ENCODE data around the gene GPER1.
A peak's percentile ranks its signal among the peaks of the same experiment; 100 is the strongest.
"Not testable (repeated sequence)": the region's sequence is repeated elsewhere in the genome, so short reads cannot be mapped to it uniquely, and the experiment has no call there.

The GPER1 gene

GRCh38 chr7:1136841-1137516 lies 49.1 kb downstream of the GPER1 start:
- H3K4me3 ChIP-seq (replicated peaks; ENCODE audit: low read depth, low read length) = peak overlapping the region; percentile 80
- TF ChIP-seq CTCF (IDR thresholded peaks at IDR 0.05; ENCODE audit: insufficient read depth, low read length, poor library complexity, severe bottlenecking) = no peak
- no peak for DNase-seq (ENCODE audit: extremely low read depth, insufficient read length)
- no peaks in the 10 kb centered on the region for H3K27me3 ChIP-seq (replicated peaks; ENCODE audit: control insufficient read depth, insufficient read depth, low read length)
- H3K36me3 ChIP-seq (ENCODE audit: control insufficient read depth, insufficient read depth, low read length) = peaks cover 2% of the 10 kb centered on the region; the same call in 1 of the 2 replicates

- peaks cover 2% of the 10 kb centered on the region; the same call in 1 of the 2 replicates for H3K36me3 ChIP-seq (ENCODE audit: control insufficient read depth, insufficient read depth, low read length)
- no peak for TF ChIP-seq CTCF (IDR thresholded peaks at IDR 0.05; ENCODE audit: insufficient read depth, low read length, poor library complexity, severe bottlenecking)
- H3K27me3 ChIP-seq (replicated peaks; ENCODE audit: control insufficient read depth, insufficient read depth, low read length) = no peaks in the 10 kb centered on the region
- H3K4me3 ChIP-seq (replicated peaks; ENCODE audit: low read depth, low read length) = peak overlapping the region; percentile 80
- no peak for DNase-seq (ENCODE audit: extremely low read depth, insufficient read length)
These were observed 49.7 kb downstream of the GPER1 start for GRCh38 chr7:1137517-1138167.

GRCh38 chr7:1140476-1141104 lies 52.7 kb downstream of the GPER1 start:
- no peak overlapping the region for H3K4me3 ChIP-seq (replicated peaks; ENCODE audit: low read depth, low read length)

GRCh38 chr7:1141651-1142050 lies 53.7 kb downstream of the GPER1 start:
- H3K36me3 ChIP-seq (ENCODE audit: control insufficient read depth, insufficient read depth, low read length) = no peaks in the 10 kb centered on the region
- TF ChIP-seq CTCF (IDR thresholded peaks at IDR 0.05; ENCODE audit: insufficient read depth, low read length, poor library complexity, severe bottlenecking) = no peak
- DNase-seq (ENCODE audit: extremely low read depth, insufficient read length) = no peak
- H3K4me3 ChIP-seq (replicated peaks; ENCODE audit: low read depth, low read length) = no peak overlapping the region
- no peaks in the 10 kb centered on the region for H3K27me3 ChIP-seq (replicated peaks; ENCODE audit: control insufficient read depth, insufficient read depth, low read length)

More at GRCh38 chr7:1140476-1141104, 52.7 kb downstream of the GPER1 start:
- Histone ChIP-seq H3K27me3 (replicated peaks; ENCODE audit: control insufficient read depth, insufficient read depth, low read length) (no peaks in the 10 kb centered on the region), H3K36me3 (ENCODE audit: control insufficient read depth, insufficient read depth, low read length) (no peaks in the 10 kb centered on the region)
- TF ChIP-seq CTCF (IDR thresholded peaks at IDR 0.05; ENCODE audit: insufficient read depth, low read length, poor library complexity, severe bottlenecking) = no peak
- DNase-seq (ENCODE audit: extremely low read depth, insufficient read length) = no peak

GRCh38 chr7:1142051-1142635 lies 54.2 kb downstream of the GPER1 start:
- H3K4me3 ChIP-seq (replicated peaks; ENCODE audit: low read depth, low read length) = no peak overlapping the region
- H3K36me3 ChIP-seq (ENCODE audit: control insufficient read depth, insufficient read depth, low read length) = no peaks in the 10 kb centered on the region
- no peak for DNase-seq (ENCODE audit: extremely low read depth, insufficient read length)
- H3K27me3 ChIP-seq (replicated peaks; ENCODE audit: control insufficient read depth, insufficient read depth, low read length) = no peaks in the 10 kb centered on the region
- no peak for TF ChIP-seq CTCF (IDR thresholded peaks at IDR 0.05; ENCODE audit: insufficient read depth, low read length, poor library complexity, severe bottlenecking)

GRCh38 chr7:1143031-1143430 lies 55.1 kb downstream of the GPER1 start:
- DNase-seq (ENCODE audit: extremely low read depth, insufficient read length) = not testable (repeated sequence)

More at GRCh38 chr7:1143031-1143430, 55.1 kb downstream of the GPER1 start:
- not testable (repeated sequence) for H3K36me3 ChIP-seq (ENCODE audit: control insufficient read depth, insufficient read depth, low read length); H3K4me3 ChIP-seq (replicated peaks; ENCODE audit: low read depth, low read length); H3K27me3 ChIP-seq (replicated peaks; ENCODE audit: control insufficient read depth, insufficient read depth, low read length)

All from GM06990 (cell line).